ENCODE data around the gene SPHK2.
"Not testable (repeated sequence)": the region's sequence is repeated elsewhere in the genome, so short reads cannot be mapped to it uniquely, and the experiment has no call there.

SPHK2 gene

DNA sequence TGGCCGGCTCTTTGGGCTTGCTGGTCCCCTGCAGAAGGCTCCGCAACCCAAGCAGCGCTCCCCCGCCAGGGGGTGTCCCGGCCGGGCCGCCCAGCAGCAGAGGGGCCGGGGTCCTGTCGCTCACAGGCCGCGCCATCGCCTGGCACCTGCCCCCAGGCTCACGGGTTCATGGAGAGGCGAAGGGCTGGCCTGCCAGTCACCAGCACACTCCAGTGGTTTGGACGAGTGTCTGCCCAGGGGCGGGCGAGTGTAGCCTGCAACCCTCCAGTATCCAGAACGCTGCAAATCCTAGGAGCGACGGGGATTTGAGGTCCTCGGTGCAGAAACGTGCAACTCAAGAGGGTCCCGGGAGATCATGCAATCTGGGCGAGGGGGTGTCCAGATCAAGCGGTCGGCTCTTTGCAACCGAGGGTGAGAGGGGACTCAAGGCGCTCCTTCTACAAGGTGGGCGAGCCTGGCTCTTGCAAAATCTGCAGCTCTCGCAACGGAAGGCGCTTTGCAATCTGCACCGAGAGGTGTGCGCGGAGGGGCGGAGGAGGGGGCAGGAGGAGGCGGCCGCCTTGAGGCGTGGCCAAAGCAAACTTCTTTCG is 17.6 kb downstream of the SPHK2 start, which contains the start of gene DBP:
TSS of gene DBP (minus strand) at position 521 of the 590 bp plus-strand sequence. CDS start at position 136, 385 bp downstream.
- no peak for DNase-seq (ENCODE audit: low read depth)

DNA sequence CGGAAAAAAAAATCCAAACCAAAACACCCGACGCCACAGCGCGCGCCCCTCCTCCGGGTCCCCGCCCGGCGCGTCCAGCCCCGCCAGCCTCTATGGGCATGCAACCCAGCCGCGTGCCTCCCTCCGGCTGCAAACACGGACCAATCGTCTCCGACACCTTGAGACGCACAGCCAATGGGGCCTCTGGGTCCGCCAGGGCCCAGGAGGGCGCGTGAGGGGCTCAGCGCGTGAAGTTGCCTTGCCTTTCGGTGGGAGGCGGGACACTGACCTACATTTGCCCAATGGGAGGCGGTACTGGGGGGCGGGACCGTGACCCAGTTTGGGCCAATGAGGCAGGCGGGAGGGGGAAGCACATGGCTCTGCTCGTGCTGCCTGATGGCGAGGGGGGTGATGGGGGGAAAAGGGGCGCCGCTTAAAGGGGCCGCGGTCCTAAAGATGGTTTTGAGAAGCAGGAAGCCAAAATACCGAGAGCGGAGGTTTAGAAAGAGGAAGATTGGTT is 18.2 kb downstream of the SPHK2 start:
- peak; percentile 99 for DNase-seq (ENCODE audit: low read depth)

DNA sequence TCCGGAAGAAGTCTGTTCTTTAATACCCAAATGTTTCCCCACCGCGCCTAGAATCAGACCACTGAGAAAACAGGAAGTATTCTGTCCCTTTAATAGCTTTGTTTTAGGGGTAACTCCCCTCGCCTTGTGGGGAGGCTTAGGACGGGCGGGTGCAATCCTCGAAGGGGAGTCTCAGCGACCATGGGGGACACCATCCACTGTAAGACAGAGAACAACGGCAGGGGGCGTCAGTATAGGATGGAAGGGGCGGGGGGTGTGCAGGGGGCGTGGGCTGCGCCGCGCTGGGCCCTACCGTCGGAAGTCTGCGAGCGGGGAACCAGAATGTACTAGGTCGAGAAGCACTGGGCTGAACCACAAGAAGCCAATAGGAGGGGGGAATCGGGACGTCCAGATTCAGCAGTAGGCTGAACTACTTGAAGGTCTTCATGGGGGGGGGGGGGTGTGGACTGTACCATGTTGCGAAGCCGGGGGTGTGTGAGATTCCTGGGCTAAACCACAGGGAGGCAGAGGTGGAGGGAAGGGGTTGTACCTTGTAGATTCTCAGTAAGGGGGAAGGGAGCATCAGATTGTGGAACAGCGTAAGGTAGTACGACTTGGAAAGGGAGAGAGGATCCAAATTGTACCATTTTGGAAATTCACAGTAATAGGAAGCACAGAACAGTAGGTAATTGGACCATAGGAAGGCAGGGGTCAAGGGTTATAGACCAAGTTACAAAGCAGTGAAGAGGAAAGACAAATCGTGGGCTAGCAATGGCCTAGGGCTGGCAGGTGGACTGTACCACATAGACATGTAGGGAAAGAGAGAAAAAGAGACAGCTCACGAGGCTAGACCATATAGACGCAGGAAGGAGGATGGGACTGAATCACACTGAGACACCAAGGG is 18.9 kb downstream of the SPHK2 start:
- DNase-seq (ENCODE audit: low read depth), result peak; percentile 79

- no peak for DNase-seq (ENCODE audit: low read depth)
Observed at GRCh38 chr19:48638831-48639381, 19.6 kb downstream of the SPHK2 start.

DNA sequence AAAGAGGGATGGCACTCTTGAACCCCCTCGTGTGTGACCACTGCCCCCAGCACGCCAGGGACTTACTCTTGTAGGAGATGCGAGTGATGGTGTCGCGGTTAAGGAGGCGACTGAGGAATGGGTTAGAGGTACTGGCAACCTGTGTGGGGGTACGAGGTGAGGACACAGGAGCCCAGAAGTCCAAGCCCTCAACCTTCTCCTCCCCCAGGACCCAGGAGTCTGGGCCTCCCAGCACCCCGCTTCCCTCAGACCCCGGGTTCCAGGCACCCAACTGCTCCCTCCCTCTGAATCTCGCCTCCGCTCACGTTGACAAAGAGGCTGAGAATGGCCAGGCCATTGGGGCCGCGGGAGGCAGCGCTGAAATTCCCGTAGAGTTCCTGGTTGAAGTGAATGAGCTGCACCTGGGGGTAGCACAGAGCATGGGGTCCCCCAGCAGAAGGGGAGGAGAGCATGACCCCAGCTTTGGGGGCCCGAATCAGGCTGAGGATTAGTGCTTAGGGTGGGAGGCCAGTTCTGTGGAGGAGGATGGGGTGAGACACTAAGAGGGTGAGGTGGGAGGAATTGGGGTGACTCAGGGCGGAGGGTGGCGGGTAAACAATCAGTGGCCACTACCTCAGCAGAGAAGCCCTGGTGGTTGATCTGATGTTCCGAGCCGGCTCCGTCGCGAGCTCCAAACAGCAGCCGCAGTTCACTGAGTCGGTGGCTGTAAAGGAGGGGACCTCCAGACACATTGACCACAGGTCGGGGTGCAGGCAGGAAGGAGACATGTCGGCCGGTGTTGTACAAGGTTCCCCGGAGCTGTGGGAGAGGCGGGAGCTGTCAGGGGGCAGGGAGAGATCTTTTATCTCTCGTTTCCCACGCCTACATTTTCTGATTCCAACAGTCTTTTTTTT is 20.4 kb downstream of the SPHK2 start:
- DNase-seq (ENCODE audit: low read depth), result no peak

GRCh38 chr19:48641850-48642249 is 22.5 kb downstream of the SPHK2 start:
- no peak for DNase-seq (ENCODE audit: low read depth)

DNA sequence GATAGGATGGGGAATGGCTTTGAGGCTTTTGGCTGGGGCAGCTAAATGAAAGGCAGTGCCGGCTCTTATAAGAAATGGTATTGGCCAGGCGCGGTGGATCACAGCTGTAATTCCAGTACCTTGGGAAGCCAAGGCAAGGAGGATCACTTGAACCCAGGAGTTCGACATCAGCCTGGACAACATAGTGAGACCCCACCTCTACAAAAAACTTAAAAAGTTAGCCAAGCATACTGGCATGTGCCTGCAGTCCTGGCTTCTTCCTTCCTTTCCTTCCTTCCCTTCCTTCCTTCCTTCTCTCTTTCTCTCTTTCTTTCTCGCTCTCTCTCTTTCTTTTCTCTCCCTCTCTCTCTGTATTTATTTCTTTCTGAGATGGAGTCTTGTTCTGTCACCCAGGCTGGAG is 23.6 kb downstream of the SPHK2 start:
- DNase-seq (ENCODE audit: low read depth), result no peak

- no peak for DNase-seq (ENCODE audit: low read depth)
Observed at GRCh38 chr19:48644355-48644754, 25.0 kb downstream of the SPHK2 start.

DNA sequence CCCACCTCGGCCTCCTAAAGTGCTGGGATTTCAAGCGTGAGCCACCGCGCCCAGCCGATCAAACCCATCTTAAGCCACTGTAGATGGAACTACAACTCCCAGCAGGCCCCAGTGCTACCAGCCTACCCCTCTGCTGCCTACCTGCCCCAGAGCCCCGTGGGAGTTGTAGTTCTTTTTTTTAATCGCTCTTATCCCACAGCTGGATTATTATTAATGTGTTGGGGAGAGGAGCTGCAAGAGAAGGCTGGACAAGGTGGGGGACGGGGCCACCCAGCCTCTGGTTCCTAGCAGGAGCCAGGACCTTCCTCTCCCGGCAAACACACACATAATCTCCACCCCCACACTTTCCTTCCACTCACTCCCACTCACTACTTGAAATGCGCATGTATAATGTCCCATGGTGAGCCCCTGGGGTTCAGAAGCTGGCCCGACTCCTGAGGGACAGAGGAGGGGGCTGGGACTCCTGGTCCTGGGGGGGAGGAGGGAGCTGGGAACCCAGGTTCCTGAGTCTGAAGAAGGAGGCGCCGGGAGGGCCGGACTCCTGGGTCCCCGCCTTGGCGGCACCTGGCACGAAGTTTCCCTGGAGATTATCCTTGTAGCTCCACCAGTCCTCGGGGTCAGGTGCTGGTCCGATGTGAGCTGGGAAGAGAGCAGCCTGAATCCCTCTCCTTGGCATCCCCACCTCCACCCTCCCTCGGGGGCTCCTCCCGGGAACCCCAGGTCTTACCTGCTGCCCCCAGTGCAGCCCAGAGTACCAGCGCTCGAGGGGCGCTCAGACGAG is 25.7 kb downstream of the SPHK2 start:
- DNase-seq (ENCODE audit: low read depth), result no peak

GRCh38 chr19:48645620-48646000 is 26.3 kb downstream of the SPHK2 start:
- no peak for DNase-seq (ENCODE audit: low read depth)

DNA sequence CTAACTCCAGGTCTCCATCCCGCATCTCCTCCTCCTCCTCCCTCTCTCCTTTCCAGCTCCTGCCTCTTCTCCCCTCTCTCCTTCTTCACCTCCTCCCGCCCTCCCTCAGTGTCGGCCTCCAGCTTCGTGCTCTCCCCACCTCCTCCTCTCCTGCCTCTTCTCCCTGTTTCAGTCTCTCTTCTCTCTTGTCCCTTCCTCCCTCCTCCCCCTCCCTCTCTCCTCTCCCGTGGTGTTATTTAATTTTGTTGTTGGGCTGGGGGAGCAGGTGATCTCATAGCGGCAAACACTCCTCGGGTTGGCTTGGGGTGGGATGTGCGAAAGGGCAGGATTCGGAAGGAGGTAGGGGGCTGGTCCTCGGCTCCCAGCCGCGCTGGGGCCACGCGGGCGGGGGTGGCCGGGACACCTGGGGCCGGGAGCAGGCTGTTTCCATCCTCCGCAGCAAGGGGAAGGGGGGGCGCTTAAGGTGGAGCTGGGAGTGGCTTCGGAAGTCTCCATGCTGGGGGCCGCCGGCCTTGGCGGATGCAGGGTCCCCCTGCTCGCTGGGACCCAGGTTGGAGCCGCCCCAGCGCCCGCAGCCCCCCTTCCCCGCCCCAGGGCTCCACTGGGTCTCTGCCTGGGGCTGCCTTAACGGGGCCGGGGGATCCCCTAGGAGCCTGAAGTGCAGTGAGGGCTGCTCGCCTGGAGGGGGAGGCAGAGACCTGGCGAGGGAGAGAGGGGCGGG is 26.9 kb downstream of the SPHK2 start, which contains the start of gene CA11:
TSS of gene CA11 (minus strand) at position 187 of the 721 bp plus-strand sequence. CDS start 555 bp downstream, outside the sequence.
- DNase-seq (ENCODE audit: low read depth), result peak; percentile 76

DNA sequence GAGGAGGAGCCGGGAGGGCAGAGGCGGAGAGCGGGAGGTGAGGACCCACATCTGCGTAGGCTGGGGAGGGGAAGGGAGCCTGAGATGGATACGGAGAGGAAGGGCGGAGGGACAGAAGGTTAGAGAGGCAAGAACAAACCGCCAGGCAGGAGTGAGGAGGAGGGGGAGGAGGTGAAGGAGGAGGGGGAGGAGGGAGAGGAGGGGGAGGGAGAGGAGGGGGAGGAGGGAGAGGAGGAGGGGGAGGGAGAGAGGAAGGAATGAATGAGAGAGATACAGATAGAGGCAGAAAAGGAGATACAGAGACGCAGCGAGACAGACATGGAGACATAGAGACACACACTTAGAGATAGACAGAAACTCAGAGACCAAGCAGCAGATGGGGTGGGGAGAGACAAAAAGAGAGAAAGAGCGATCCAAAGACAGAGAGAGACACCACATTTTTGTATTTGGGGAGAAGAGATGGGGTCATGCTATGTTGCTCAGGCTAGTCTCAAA is 27.5 kb downstream of the SPHK2 start:
- no peak for DNase-seq (ENCODE audit: low read depth)

DNA sequence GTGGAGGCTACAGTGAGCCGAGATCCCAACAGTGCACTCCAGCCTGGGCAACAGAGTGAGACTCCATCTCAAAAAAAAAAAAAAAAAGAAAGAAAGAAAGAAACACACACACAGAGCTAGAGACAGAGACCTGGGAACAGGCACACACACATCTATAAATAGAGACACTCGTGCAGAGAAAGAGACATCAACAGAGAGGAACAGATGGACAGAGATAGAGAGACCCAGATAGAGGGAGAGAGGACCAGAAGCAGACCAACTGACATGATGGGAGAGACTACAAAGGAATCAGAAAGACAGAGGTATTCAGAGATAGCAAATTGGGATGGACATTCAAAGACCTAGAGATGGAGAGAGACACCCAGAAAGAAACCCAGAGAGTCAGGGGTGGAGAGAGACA is 28.8 kb downstream of the SPHK2 start:
- no peak for DNase-seq (ENCODE audit: low read depth)

DNA sequence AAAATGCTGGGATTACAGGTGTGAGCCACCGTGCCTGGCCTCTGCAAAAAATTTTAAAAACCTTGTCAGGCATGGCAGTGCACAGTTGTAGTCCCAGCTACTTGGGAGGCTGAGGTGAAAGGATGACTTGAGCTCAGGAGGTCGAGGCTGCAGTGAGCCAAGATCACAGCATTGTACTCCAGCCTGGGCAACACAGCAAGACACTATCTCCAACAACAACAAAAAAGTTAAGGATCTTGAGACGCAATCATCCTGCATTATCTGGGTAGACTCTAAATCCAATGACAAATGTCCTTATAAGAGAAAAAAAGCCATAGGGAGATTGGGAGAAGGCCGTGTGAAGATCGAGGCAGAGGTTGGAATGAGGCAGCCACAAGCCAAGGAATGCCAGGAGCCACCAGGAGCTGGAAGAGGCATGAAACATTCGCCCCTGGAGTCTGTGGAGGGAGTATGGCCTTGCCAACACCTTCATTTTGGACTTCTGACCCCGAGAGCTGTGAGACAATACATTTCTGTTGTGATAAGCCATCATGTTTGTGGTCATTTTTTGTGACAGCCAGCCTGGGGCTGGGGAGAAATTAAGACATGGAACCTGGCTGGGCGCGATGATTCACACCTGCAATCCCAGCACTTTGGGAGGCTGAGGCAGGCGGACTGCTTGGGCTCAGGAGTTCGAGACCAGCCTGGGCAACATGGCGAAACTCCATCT is 31.8 kb downstream of the SPHK2 start:
- DNase-seq (ENCODE audit: low read depth), result no peak

DNA sequence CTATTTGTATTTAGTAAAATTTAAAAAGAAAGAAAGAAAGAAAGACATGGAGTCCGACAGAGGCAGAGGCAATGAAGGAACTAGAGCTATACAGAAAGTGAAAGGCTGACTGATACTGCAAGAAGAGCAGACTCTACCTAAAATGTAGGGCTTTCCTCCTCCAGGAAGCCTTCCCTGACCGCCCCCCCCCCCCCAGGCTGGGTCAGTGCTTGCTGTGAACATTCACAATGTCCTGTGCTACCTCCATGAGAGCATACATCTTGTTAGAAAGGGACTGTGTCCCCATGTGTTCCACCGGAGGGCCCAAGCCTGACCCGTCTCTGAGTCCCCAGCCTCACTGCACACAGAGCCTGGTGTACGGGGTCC is 32.4 kb downstream of the SPHK2 start:
- DNase-seq (ENCODE audit: low read depth), result no peak

DNA sequence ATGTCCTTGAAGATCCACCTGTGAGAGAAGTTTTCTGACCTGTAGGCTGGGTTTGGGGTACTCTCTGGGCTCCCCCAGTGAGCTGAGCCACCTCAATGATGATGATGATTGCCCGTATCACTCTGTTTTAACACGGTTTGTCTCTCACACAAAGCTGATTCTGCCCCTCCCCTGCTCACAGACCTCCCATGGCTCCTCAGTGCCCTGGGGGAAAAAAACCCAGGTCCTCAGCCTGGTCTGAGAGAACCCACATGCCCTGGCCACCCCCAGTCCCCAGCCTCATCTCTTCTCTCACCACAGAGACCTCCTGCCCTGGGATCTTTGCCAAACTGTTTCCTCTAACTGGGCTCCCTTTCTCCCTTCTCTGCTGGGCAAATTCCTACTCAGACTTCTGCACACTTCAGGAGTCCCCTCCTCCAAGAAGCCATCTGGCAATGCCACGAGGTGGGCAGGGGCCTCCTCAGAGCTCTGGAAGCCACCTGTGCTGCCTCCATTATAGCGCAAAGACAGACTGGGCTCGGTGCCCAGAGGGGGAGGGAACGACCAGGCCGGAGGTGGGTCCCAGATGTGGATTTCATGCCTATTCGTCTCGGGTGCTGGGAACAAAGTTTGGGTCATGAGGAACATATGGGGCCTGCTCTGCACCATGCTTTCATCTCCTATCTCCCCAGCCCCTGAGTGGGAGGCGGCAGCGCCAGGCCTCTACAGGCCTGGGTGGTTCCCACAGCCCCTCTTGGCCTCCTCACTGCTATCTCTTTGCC is 35.2 kb downstream of the SPHK2 start:
- no peak for DNase-seq (ENCODE audit: low read depth)

- peak; percentile 78 for DNase-seq (ENCODE audit: low read depth)
Observed at GRCh38 chr19:48656840-48657474, 37.7 kb downstream of the SPHK2 start.

DNA sequence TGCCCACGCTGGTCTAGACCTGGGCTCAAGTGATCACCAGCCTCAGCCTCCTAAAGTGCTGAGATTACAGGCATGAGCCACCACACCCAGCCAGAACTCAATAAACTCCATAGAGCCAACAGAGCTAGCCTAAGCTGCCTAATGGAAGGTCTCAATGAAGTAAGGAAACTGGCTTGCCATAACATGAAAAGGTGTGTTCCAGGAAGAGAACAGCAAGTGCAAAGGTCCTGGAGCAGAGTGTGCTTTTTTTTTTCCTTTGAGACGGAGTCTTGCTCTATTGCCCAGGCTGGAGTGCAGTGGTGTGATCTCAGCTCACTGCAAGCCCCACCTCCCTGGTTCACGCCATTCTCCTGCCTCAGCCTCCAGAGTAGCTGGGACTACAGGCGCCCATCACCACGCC is 38.5 kb downstream of the SPHK2 start:
- not testable (repeated sequence) for DNase-seq (ENCODE audit: low read depth)

All from HS-27A (cell line).